Cardiac septum (tissue), 1 donor: Measurements from ENCODE around the gene GHSR. TPM values are rescaled to one million over a fixed set of nuclear protein-coding genes. Genes with fewer than 3 reads are reported as not detected.

Experiments used
- total RNA-seq: library from RNA; stranded (reverse); fragmentation: NEBNext Ultra II Directional; extraction: Animal tissue kit (Norgen Biotek cat#: 25700); gene quantifications from one replicate; pipeline ENCODE4 v1.2.1, GENCODE V29; 2021
- donor health status: DM: no; HTN: no; CAD: no.

Gene GHSR
- total RNA-seq, 1 donor from 2014 or later: not detected

Other genes with a start within 250 kb of the GHSR start
- gene TNFSF10, start 75.0 kb upstream of the GHSR start, total RNA-seq: 13.0 TPM